Lower leg skin (tissue), 4 donors: Measurements from ENCODE around the gene FAM78A. TPM values are rescaled to one million over a fixed set of nuclear protein-coding genes. Genes with fewer than 3 reads are reported as not detected.

Experiments used
- DNase-seq, 2 donors: peaks; one replicate each; pipeline ENCODE4 v3.0.0-alpha.2; 2019; ENCODE audit warnings: low spot score in 2 of 2
- H3K4me3 ChIP-seq: fragments of 200-600 bp; sonication (generic); 2 replicates; pipeline ENCODE4 v1.5.1; 2017; ENCODE audit warnings: mild to moderate bottlenecking, low read depth; ENCODE audit not compliant: poor library complexity, severe bottlenecking
- CTCF ChIP-seq, 3 donors: fragments of 450-650 bp; IDR thresholded peaks; one replicate each; pipeline ENCODE4 v1.5.1; 2016; ENCODE audit warnings: antibody characterized with exemption in 3 of 3, mild to moderate bottlenecking in 3 of 3, moderate library complexity in 2 of 3
- POLR2A ChIP-seq, 2 donors: fragments of 450-650 bp; IDR thresholded peaks; one replicate each; pipeline ENCODE4 v1.6.1; 2016 to 2017; ENCODE audit warnings: antibody characterized with exemption in 2 of 2, mild to moderate bottlenecking in 1 of 2, moderate library complexity in 1 of 2
- WGBS, 2 donors: methylation state at CpG; one replicate each; pipeline ENCODE4 v1.1.5; 2018; 5-methylcytosine and 5-hydroxymethylcytosine counted together
- intact Hi-C: fragments of 100-400 bp; cut with DNase I; formaldehyde crosslinking; loops from one replicate; pipeline ENCODE4 v1.15.0; 2023; ENCODE audit warnings: low total_unique reads
- total RNA-seq, 4 donors: library from RNA; depleted of rRNA; stranded (reverse); fragments of >200 nt; gene quantifications; one replicate each; pipeline ENCODE4 v1.1.0, GENCODE V29; 2016

Gene FAM78A
- total RNA-seq, 4 donors from 2014 or later = 0.55 to 1.7 (median 1.2) TPM

- no peak overlapping the region for H3K4me3 ChIP-seq
- whole genome bisulfite sequencing, 2 donors = 81 to 83% methylated on average over 25 of the region's 25 CpGs
- intact Hi-C loops = no loop called here
- no peak for TF ChIP-seq CTCF (IDR thresholded peaks at IDR 0.05)
- DNase-seq = no peak
Measured at GRCh38 chr9:131258698-131259431, 17.4 kb downstream of the FAM78A start.

DNA sequence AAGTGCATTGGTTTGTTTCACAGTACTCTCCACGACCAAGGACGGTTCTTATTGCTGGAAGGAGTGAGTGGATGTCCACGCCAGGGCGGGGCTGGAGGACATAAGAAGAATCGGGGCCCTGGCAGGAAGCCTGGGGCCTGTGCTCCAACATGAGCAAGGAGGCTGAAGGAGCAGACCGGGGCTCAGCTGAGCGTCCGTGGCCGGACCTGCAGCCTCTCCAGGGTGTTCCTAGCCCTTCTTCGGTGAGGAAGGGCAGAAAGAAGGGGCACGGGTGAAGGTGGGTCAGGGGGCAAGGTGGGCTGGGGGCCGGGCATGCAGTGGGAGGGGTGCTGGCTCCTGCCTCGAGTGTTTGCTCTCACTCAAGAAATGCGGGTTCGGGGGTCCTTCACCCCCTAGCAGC, 18.1 kb downstream of the FAM78A start:
- 67 to 69% methylated on average over 15 of the region's 15 CpGs for WGBS, 2 donors
- TF ChIP-seq CTCF (IDR thresholded peaks at IDR 0.05) (no peak), POLR2A (IDR thresholded peaks at IDR 0.05) (no peak)
- no peak for DNase-seq
- intact Hi-C loops = no loop called here
- H3K4me3 ChIP-seq = no peak overlapping the region

- no peak overlapping the region for H3K4me3 ChIP-seq
- DNase-seq = no peak
- TF ChIP-seq CTCF (IDR thresholded peaks at IDR 0.05) = no peak
- TF ChIP-seq POLR2A (IDR thresholded peaks at IDR 0.05) = no peak
- intact Hi-C loops = no loop called here
- 89 to 94% methylated on average over 15 of the region's 15 CpGs for WGBS, 2 donors
Measured at GRCh38 chr9:131257266-131258025, 18.9 kb downstream of the FAM78A start.

DNA sequence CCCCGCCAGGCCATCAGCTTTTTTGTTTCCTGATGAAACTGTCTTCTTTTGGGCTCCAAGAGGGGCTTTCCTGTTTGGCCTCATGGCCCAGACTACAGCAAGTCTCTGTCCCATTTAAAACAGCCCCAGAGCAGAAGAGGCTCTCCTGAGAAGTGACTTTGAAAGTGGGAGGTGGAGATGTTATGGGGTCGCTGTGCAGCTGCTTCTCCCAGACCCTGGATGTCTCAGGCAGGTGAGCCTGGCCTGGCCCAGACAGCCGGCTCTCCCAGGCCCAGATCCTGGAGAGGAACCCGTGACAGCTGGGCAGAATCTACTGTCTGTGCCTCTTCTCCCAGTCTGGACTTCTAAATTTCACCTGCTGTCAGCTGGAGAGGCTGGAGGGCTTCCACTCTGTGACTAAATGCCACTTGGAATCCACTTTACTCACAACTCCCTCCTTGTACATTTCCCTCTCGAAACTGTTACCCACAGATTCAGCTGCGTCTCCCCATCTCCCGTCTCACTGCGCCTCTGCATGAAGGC, 20.6 kb downstream of the FAM78A start:
- H3K4me3 ChIP-seq = no peak overlapping the region
- TF ChIP-seq POLR2A (IDR thresholded peaks at IDR 0.05) = no peak
- TF ChIP-seq CTCF (IDR thresholded peaks at IDR 0.05) = no peak
- intact Hi-C loops = no loop called here
- WGBS, 2 donors = 63 to 68% methylated on average over 8 of the region's 8 CpGs
- DNase-seq = no peak

GRCh38 chr9:131254626-131255025, 21.7 kb downstream of the FAM78A start:
- TF ChIP-seq POLR2A (IDR thresholded peaks at IDR 0.05) (no peak), CTCF (IDR thresholded peaks at IDR 0.05) (no peak)
- intact Hi-C loops = no loop called here
- no peak for DNase-seq
- no peak overlapping the region for H3K4me3 ChIP-seq
- WGBS, 2 donors = 85 to 90% methylated on average over 14 of the region's 14 CpGs
